ENCODE measurements around the gene IMP4.
A peak's percentile ranks its signal among the peaks of the same experiment; 100 is the strongest.

The IMP4 gene

GRCh38 chr2:130378206-130378897 lies 35.7 kb downstream of the IMP4 start:
- no peak for DNase-seq (ENCODE audit: low spot score)

DNA sequence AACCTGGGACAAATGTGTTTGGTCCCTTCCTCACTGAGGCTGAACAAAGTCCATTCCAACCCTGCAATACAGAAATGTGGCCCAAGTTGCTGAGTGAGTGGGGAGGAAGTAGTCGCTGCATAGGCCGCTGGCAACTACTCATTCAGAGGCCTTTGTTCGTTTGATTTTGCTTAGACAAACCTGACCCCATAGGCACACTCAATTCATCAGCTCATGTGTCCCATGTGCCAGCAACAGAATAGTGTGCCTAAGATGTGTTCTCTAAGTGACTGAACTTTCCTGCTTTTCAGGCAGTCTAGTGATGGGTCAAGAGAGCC lies 36.2 kb downstream of the IMP4 start:
- DNase-seq (ENCODE audit: low spot score): no peak

- DNase-seq (ENCODE audit: low spot score): no peak
These were observed 37.6 kb downstream of the IMP4 start for GRCh38 chr2:130380096-130380934.

DNA sequence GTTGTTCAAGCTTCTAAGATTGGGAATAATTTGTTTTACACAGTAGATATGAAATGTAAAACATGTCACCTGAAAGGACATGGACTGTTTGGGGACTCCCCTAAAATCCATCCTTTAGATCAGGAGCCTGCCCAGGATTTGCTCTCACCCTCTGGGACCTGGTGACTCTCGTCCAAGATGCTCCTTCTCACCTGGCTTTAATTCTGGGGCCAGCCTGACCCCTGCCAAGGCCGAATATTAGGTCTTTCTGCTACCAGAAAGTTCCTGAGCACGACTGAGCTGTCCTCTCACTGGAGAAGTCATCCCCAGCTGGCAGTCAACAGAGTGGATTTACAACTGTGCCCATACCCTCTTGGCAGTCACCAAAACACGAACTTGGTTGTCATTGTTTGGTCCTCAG lies 38.4 kb downstream of the IMP4 start:
- DNase-seq (ENCODE audit: low spot score): no peak

DNA sequence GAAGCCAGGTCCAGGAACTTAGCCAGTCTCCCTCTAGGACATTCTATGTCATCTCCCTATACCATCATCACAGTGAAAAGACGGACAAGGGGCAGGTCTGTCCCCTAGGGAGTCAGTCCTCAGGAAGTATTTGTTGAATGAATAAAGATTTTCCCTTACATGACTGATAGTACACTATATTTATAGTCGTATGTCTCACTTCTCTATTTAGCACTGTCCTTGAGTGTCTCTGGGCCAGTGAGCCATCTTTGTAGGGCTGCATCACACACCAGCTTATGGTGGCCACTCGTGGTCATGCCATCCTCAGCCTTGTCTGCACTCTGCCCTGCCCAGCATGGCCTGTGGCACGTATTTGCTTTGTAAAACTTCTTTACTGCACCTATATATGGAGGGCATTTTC lies 38.9 kb downstream of the IMP4 start:
- DNase-seq (ENCODE audit: low spot score): no peak

GRCh38 chr2:130382313-130382917 lies 39.7 kb downstream of the IMP4 start:
- no peak for DNase-seq (ENCODE audit: low spot score)

- no peak for DNase-seq (ENCODE audit: low spot score)
These were observed 43.0 kb downstream of the IMP4 start for GRCh38 chr2:130385709-130386108.

DNA sequence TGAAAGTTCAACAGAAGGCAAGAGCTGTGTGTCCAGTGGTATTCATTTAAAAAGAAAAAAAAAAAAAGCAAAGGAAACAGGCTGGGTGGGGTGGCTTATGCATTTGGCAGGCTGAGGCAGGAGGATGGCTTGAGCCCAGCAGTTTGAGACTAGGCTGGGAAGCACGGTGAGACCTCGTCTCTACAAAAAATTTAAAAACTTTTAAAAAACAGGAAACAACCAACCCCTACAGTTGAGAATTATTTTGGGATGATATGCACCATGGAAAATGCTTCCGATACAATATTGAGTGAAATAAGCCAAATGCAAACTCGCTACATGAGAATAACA lies 44.3 kb downstream of the IMP4 start:
- DNase-seq (ENCODE audit: low spot score): no peak

- no peak for DNase-seq (ENCODE audit: low spot score)
These were observed 45.1 kb downstream of the IMP4 start for GRCh38 chr2:130387804-130388203.

- no peak for DNase-seq (ENCODE audit: low spot score)
These were observed 45.7 kb downstream of the IMP4 start for GRCh38 chr2:130388221-130388907.

DNA sequence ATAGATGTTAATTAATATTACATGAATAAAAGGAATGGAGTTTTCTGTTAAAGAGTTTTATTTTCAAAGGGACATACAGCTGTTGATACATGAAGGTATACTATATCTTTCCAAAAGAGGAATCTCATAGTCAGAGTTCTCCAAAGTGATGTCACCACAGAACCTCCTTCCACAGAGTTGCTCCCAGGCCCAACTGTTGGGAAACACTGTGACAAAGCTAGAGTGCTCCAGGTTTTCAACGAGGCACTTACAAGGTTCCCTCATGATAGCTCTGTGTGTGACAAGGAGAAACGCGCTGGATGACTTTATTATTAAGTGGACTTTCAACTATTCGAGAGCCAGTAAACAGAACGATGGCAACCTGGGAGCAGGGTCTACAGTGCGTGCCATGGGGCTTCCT lies 46.7 kb downstream of the IMP4 start:
- DNase-seq (ENCODE audit: low spot score): no peak

GRCh38 chr2:130389783-130390182 lies 47.1 kb downstream of the IMP4 start:
- DNase-seq (ENCODE audit: low spot score): no peak

DNA sequence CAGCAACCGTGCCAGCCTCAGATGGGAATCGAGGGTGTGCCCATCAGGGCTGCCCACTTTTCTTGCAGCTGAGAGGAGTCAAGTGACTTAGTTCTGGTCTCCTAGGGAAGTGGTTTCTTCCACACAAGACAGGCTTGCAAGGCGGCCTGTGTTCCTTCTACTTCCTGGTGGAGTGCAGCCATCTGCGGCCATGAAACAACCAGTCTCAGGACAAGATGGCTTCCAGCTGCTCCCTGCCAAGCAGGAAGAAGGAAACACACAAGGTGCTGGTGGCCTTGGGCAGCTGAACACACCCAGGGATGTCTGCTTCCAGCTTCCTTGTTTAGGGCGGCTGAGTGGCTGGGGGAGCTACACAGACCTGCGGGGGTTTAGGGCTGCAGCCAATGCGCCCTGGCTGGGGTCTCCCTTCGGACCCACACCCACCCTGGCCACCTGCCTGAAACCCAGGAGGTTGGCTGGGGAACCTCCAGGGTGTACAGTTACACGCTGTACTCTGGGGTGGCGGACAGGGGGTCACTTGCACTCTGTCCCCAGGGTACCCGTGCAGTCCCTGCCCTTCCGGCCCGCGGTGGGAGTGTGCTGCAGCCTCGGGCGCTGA lies 47.9 kb downstream of the IMP4 start:
- DNase-seq (ENCODE audit: low spot score): no peak

DNA sequence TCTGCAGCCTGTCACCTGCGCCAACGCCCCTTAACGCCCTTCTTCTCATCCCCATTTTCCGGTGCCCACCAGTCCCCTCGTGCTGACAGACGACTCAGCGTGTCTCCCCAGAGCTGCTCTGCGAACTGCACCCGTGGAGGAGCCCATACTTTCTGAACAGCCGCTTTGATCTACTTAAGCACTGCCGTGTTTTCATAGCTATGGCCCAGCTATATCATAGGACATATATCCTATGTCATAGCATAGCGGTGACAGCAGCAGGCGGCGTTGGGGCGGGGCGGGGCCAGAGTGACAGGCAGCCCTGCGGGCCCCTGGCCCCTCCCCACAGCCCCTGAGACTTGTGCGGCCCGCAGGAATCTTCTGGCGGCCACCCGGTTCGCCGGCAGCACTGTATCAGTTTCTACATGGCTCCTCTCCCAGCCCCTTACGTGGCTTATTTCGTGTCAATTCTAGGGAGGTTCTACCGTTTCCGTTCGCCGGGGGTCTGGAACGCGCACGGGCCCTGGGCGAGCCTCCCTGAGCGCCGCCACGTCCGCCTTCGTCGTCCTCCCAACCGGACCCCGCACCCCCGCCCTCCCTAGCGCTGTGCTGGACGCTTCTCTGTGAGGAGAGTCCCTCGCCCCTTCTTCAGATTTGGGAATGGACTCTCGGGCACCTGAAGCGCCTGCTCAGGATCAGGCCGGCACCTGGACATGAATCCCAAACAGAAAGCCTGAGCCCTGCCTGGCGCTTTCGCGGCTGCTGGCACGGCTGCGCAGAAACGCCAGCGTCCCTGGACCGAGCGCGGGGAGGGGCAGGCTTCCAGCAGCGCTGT lies 48.6 kb downstream of the IMP4 start:
- peak; percentile 71 for DNase-seq (ENCODE audit: low spot score)

DNA sequence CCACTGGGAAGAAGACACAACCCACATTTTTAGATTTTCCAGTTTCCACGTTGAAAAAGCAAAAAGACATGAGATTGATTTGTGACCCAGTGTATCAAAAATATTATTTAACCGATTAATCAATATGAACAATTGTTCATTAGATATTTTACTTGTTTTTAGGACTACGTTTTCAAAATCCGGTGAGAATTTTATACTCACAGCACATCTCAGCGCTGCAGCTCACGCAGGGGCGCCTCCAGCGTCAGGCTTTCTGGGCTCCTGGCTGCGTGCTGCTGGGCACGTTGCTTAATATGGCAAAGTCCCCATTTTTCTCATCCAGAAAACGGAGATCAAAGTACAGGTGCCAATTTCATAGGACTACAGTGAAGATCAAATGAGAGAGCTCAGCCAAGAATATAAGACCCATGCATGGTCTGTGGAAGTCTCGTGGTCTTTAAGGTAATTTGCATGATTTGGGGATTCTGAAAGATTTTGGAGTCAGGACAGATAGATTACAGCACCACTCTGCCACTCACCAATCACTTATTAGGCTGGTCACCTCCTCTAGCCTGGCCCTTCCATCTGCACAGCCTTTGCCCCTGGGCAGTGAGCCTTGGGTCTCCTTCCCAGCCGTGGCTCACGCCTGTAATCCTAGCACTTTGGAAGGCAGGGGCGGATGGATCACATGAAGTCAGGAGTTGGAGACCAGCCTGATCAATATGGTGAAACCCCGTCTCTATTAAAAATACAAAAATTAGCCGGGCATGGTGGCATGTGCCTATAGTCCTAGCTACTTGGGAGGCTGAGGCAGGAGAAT lies 49.4 kb downstream of the IMP4 start:
- peak; percentile 48 for DNase-seq (ENCODE audit: low spot score)

GRCh38 chr2:130393318-130393910 lies 50.7 kb downstream of the IMP4 start:
- DNase-seq (ENCODE audit: low spot score): no peak

Measured in globus pallidus (tissue), 1 donor.